PC-3 (cell line): Measurements from ENCODE around the gene SARDH.

ENCODE experiments used
- CTCF ChIP-seq: fragments of 300-600 bp; sonication (generic); conservative IDR thresholded peaks from 2 replicates; pipeline ENCODE4 v1.5.1; 2017; ENCODE audit warnings: antibody characterized with exemption, low read depth, mild to moderate bottlenecking, low read length
- EZH2 ChIP-seq: fragments of 300-600 bp; sonication (generic); IDR thresholded peaks from one replicate; pipeline ENCODE4 v1.6.1; 2017; ENCODE audit warnings: antibody characterized with exemption, mild to moderate bottlenecking, low read length; ENCODE audit not compliant: unreplicated experiment
- EZH2phosphoT487 ChIP-seq: fragments of 300-600 bp; sonication (generic); IDR thresholded peaks from 2 replicates; pipeline ENCODE4 v1.6.1; 2018; ENCODE audit warnings: mild to moderate bottlenecking, antibody characterized with exemption, low read length, borderline replicate concordance

GRCh38 chr9:133763272-133764183, 25.4 kb upstream of the SARDH start:
- TF ChIP-seq CTCF (no peak), EZH2 (no peak), EZH2phosphoT487 (no peak)
